ENCODE results near the gene TNPO1. TPM values are rescaled to one million over a fixed set of nuclear protein-coding genes. Genes with fewer than 3 reads are reported as not detected.

Gene TNPO1
- polyA plus RNA-seq, 1 donor from 2014 or later = 103 TPM

- H3K4me2 ChIP-seq (ENCODE audit: low read length) = no peak overlapping the region
- H3F3A ChIP-seq (ENCODE audit: insufficient read depth, low read length, poor library complexity, severe bottlenecking) = no peaks in the 10 kb centered on the region
- no peak overlapping the region for H3K4me3 ChIP-seq (ENCODE audit: low read length)
- H2AFZ ChIP-seq (ENCODE audit: low read depth, low read length) = no peak overlapping the region
- H4K20me1 ChIP-seq (ENCODE audit: insufficient read depth) = peaks cover 70% of the 10 kb centered on the region
- no peaks in the 10 kb centered on the region for H3K9me2 ChIP-seq (ENCODE audit: insufficient read depth, low read length)
- H3K27me3 ChIP-seq (ENCODE audit: insufficient read depth, low read depth, low read length) = no peaks in the 10 kb centered on the region
- H3K36me3 ChIP-seq (ENCODE audit: insufficient read depth, low read length) = no peaks in the 10 kb centered on the region
- H3K79me2 ChIP-seq (replicated peaks; ENCODE audit: insufficient read depth, low read length) = peaks cover 95% of the 10 kb centered on the region
- H3K27ac ChIP-seq (ENCODE audit: low read length) = no peak overlapping the region
- H3K9me3 ChIP-seq (ENCODE audit: low read length) = no peaks in the 10 kb centered on the region
- no peak overlapping the region for H3K9ac ChIP-seq (ENCODE audit: low read length)
- TF ChIP-seq CTCF (IDR thresholded peaks at IDR 0.05; ENCODE audit: poor library complexity, severe bottlenecking) = no peak
- no peak for TF ChIP-seq SMC3 (conservative IDR thresholded peaks at IDR 0.05; ENCODE audit: poor library complexity)
- TF ChIP-seq MXI1 (conservative IDR thresholded peaks at IDR 0.05; ENCODE audit: poor library complexity, severe bottlenecking) = no peak
- no peak for TF ChIP-seq EP300 (conservative IDR thresholded peaks at IDR 0.05; ENCODE audit: poor library complexity, severe bottlenecking)
- no peak for TF ChIP-seq REST (IDR thresholded peaks at IDR 0.05; ENCODE audit: borderline replicate concordance)
- TF ChIP-seq TAF1 (IDR thresholded peaks at IDR 0.05; ENCODE audit: low read depth) = no peak
- no peak for TF ChIP-seq EZH2 (IDR thresholded peaks at IDR 0.05; ENCODE audit: borderline replicate concordance, insufficient read depth, low read length, poor library complexity, severe bottlenecking)
- no peak for TF ChIP-seq RAD21 (conservative IDR thresholded peaks at IDR 0.05)
- TF ChIP-seq POLR2AphosphoS5 (IDR thresholded peaks at IDR 0.05) = no peak
Measured at GRCh38 chr5:72840041-72840440, 23.6 kb downstream of the TNPO1 start.

GRCh38 chr5:72841756-72842535 is 25.5 kb downstream of the TNPO1 start:
- H3K4me2 ChIP-seq (ENCODE audit: low read length) = no peak overlapping the region
- TF ChIP-seq EZH2 (IDR thresholded peaks at IDR 0.05; ENCODE audit: borderline replicate concordance, insufficient read depth, low read length, poor library complexity, severe bottlenecking) (no peak), TAF1 (IDR thresholded peaks at IDR 0.05; ENCODE audit: low read depth) (no peak), EP300 (conservative IDR thresholded peaks at IDR 0.05; ENCODE audit: poor library complexity, severe bottlenecking) (no peak), MXI1 (conservative IDR thresholded peaks at IDR 0.05; ENCODE audit: poor library complexity, severe bottlenecking) (no peak), RAD21 (conservative IDR thresholded peaks at IDR 0.05) (no peak), CTCF (IDR thresholded peaks at IDR 0.05; ENCODE audit: poor library complexity, severe bottlenecking) (no peak), SMC3 (conservative IDR thresholded peaks at IDR 0.05; ENCODE audit: poor library complexity) (no peak), REST (IDR thresholded peaks at IDR 0.05; ENCODE audit: borderline replicate concordance) (no peak), POLR2AphosphoS5 (IDR thresholded peaks at IDR 0.05) (no peak)

More at GRCh38 chr5:72841756-72842535, 25.5 kb downstream of the TNPO1 start:
- Histone ChIP-seq H4K20me1 (ENCODE audit: insufficient read depth) (peaks cover 67% of the 10 kb centered on the region), H3K9me3 (ENCODE audit: low read length) (no peaks in the 10 kb centered on the region), H2AFZ (ENCODE audit: low read depth, low read length) (no peak overlapping the region), H3K79me2 (replicated peaks; ENCODE audit: insufficient read depth, low read length) (peaks cover 95% of the 10 kb centered on the region), H3K36me3 (ENCODE audit: insufficient read depth, low read length) (no peaks in the 10 kb centered on the region), H3K27me3 (ENCODE audit: insufficient read depth, low read depth, low read length) (no peaks in the 10 kb centered on the region), H3K4me3 (ENCODE audit: low read length) (no peak overlapping the region), H3K9me2 (ENCODE audit: insufficient read depth, low read length) (no peaks in the 10 kb centered on the region), H3K9ac (ENCODE audit: low read length) (no peak overlapping the region), H3K27ac (ENCODE audit: low read length) (no peak overlapping the region), H3F3A (ENCODE audit: insufficient read depth, low read length, poor library complexity, severe bottlenecking) (no peaks in the 10 kb centered on the region)
